ENCODE data around the gene NOC4L.

- TF ChIP-seq CTCF (conservative IDR thresholded peaks at IDR 0.05) = no peak
- TF ChIP-seq ZFX (IDR thresholded peaks at IDR 0.05) = no peak
Measured at GRCh38 chr12:132178801-132179401, 34.6 kb downstream of the NOC4L start.
